DMS79 (cell line): ENCODE data around the gene UGGT2.
A peak's percentile ranks its signal among the peaks of the same experiment; 100 is the strongest.
"Not testable (repeated sequence)": the region's sequence is repeated elsewhere in the genome, so short reads cannot be mapped to it uniquely, and the experiment has no call there.

Experiments
- DNase-seq: peaks from one replicate; lab custom pipeline; 2025; lab: John Stamatoyannopoulos, UW

UGGT2 gene

DNA sequence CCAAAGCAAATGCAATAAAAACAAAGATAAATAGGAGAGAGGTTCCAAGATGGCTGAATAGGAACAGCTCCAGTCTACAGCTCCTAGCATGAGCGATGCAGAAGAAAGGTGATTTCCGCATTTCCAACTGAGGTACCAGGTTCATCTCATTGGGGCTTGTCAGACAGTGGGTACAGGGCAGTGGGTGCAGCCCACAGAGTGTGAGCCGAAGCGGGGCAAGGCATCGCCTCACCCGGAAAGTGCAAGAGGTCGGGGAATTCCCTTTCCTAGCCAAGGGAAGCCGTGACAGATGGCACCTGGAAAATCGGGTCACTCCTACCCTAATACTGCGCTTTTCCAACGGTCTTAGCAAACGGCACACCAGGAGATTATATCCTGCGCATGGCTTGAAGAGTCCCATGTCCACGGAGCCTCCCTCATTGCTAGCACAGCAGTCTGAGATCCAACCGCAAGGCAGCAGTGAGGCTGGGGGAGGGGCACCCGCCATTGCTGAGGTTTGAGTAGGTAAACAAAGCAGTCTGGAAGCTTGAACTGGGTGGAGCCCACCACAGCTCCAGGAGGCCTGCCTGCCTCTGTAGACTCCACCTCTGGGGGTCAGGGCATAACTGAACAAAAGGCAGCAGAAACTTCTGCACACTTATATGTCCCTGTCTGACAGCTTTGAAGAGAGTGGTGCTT lies 6.6 kb downstream of the UGGT2 start:
- not testable (repeated sequence) for DNase-seq

DNA sequence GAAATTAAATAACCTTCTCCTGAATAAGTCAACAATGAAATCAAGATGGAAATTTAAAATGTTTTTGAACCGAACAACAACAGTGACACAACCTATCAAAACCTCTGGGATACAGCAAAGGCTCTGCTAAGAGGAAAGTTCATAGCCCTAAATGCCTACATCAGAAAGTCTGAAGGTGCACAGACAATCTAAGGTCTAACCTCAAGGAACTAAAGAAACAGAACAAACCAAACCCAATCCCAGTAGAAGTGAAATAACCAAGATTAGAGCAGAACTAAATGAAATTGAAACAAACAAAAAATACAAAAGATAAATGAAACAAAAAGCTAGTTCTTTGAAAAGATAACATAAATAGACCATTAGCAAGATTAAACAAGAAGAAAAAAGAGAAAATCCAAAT lies 9.0 kb downstream of the UGGT2 start:
- no peak for DNase-seq

- no peak for DNase-seq
Measured at GRCh38 chr13:96041326-96042110, 11.7 kb downstream of the UGGT2 start.

DNA sequence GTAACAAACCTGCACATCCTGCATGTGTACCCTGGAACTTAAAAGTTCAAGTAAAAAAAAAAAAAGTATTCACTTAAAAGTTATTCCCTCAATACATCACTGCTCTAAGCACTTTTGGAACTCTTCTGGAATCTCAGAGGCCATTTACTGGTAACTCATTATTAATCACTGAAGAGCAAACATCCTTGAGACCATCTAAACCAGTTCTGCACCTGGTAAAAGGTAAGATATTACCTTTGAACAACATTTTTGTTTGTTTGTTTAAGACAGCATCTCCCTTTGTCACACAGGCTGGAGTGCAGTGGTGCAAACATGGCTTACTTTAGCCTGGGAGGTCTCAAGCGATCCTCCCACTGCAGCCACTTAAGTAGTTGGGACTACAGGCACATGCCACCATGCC lies 16.7 kb downstream of the UGGT2 start:
- DNase-seq, result no peak

DNA sequence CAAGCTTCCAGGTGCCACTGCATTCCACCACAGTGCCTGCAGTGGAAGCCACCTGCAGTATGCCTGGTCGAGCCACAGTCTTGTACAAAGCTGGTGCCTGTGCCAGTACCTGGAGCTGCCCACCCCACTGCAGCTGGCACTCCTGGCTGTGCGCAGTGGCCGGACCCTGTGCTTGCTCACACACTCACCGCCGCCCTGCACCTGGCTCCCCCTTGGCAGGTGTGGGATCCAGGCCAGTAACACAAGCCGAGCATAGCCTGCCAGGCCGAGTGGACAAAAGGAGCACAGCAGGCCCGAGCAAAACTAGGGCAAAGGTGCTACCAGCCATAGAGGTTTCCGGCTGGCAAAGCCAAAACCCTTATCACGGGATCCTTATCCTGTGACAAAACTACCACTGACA lies 18.5 kb downstream of the UGGT2 start:
- DNase-seq, result no peak

DNA sequence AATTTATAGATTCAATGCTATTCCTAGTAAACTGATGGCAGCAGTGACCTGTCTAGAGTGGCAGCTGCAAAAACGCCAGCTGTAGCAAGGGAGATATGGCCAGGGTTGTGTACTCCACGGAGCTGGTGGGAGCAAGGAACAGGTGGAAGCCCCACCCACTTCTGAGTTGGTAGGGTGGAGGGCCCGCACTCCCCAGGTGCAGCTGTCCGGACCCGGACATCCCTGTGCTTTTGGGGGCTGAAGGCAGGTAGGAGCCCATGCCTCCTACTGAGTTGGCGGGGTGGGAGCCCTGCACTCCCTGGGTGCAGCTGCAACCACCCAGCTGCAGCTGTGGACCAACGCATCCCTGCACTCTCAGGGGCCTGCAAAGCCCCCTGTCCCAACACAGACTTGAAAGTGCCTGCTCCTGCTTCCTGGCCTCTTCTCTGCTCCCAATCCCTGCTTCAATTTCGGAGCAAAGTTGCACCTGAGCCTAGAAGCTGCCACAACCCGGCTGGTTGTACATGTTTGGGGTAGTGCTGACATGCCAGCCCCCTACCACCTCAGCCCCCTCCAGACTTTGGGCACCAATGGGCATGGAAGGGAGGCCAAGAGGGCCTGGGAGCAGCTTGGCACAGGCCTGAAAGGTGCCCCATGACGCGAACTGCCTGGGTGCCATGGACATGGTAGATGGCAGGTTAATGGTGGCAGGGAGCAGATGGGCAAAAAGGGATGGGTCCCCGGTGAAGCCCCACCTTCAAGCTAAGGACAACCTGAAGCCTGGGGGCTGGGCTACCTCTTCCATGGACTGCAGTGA lies 19.8 kb downstream of the UGGT2 start:
- DNase-seq, result no peak

DNA sequence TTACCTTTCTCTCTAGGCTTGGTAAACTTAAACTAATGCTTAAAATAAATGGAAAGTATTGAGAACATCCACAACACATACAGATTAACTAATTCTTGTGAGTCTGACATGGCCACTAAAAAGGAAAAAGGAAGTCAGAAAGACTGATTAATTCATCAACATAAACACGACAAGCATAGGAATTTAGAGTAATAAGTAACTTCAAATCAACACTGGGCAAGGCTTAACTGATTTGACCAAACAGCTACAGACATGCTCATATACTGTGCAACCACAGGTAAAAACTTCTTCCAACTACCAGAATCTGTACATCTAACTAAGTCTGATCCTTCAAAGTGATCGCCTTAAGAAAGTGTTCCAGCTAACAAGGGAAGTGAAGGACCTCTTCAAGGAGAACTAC lies 20.5 kb downstream of the UGGT2 start:
- DNase-seq, result no peak

DNA sequence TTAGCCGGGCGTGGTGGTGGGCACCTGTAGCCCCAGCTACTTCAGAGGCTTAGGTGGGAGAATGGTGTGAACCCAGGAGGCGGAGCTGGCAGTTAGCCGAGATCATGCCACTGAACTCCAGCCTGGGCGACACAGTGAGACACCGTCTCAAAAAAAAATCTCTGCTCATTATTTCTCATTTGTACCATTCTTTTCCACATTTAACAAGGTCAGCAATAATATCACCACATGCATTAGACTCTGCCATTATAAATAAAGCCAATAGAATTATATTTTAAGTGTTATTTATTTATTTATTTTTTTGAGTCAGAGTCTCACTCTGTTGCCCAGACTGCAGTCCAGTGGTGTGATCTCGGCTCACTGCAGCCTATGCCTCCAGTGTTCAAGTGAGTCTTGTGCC lies 24.2 kb downstream of the UGGT2 start:
- DNase-seq, result no peak

DNA sequence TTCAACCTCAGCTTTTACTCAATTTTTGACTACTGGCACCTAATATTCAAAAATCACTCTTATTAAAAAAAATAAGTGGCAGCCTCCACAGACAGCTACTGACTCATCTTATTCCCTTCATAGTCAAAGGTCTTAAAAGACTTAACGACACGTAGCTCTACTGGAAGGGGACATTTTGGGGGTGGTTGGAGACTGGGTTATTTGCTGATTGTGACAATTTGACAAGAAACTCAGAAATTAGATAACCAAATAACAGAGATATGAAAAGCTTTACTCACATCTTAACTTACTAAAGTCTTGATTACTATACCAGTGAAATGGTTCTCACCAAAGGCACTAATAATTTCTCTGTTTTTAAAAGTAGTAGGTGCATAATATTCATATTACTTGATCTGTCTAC lies 25.7 kb downstream of the UGGT2 start:
- DNase-seq, result no peak

DNA sequence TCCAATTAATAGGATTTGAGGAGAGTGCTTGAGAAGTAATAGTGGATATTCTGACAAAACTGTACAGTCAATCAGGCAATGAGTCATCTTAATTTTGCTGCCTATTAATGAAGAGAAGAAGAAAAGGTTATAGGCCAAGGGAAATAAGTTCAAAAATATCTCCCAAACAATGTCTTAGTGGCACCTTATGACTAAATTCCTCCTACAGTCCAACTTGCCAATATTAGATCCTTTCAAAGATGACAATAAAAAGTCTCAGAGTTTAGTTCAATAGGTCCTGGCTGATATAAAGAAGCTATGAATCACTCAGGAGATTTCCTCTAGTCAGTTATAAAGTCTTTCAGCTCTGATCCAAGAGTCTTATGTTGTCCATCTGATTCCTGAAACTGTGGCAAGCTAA lies 27.9 kb downstream of the UGGT2 start:
- DNase-seq, result no peak

DNA sequence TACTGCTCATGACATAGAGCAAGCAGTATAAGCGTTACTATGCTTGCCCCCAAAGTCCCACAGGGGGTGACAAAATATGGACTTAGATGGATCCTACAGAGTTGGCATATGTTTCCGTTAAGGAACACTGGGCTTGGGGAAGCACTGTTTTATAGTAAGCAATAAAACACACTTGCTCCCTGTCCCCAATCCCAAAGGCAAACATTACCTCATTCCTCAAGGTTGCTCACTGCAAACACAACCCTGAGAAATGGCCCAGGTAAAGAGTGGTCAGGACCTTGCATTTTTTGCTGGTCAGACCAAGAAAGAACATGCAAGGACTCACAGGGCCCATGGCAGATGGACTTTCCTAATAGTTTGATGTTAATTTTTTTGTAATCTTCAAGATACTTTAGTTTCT lies 32.3 kb downstream of the UGGT2 start:
- DNase-seq, result no peak

- DNase-seq, result peak; percentile 15
Measured at GRCh38 chr13:96020155-96020575, 33.0 kb downstream of the UGGT2 start.

- no peak for DNase-seq
Measured at GRCh38 chr13:96018135-96018534, 35.1 kb downstream of the UGGT2 start.

- no peak for DNase-seq
Measured at GRCh38 chr13:96011291-96011872, 41.8 kb downstream of the UGGT2 start.

GRCh38 chr13:96003304-96003703 lies 49.9 kb downstream of the UGGT2 start:
- DNase-seq, result no peak

DNA sequence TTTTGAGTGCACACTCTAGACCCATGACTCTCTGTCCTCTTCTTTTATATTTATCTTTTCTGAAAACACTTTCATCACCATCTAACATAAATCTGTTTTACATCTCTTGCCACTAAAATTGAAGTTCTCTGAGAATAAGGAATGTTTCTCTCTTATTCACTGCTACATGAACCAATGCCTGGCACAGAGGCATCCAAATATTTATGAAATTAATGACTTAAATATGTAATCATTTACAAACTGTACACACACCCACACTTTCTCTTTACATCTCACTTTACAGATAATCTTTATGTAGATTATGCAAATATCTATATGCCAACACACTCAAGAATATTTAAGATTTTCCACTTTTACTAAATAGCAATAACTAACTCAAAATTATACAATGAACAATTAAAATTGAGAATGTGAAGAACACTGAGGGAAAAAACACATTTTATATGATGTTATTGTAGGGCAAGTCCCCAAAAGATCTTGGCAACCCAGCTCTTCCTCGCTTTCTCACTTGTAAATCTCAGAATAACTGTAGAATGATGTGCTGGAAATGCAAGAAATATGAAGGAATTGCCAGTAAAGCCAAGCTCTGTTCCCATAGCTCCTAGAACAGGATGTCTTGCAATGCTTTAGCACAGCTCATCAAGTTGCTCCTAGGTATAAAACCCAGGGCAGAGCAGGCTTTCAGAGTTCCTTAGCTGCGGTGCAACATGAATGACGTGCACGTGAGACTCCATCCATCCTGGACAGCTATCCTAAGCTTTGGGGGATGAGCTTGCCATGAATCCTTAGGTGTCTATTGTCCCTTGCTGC lies 50.7 kb downstream of the UGGT2 start:
- DNase-seq, result no peak

GRCh38 chr13:96000069-96000468 lies 53.1 kb downstream of the UGGT2 start:
- no peak for DNase-seq

DNA sequence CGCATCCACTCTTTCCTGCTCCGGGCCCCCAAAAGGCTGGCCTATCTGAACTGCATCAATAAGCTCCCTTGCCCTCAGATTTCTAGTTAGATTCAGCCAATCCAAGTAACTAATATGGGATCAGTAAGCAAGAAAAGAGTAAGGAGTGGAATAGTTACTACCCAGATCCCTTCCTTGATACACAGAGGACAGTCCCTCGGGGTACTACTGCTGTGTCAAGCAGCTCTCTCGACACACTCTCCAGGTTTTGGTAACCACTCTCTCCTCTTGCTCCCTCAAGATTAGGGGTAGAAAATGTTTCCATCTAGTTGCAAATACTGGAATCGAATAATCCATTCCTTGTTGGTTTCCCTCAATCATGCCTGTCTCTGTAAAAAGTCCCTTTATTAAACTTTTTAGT lies 65.4 kb downstream of the UGGT2 start:
- DNase-seq, result no peak

- DNase-seq, result no peak
Measured at GRCh38 chr13:95982144-95982543, 71.1 kb downstream of the UGGT2 start.

GRCh38 chr13:95972651-95973050 lies 80.5 kb downstream of the UGGT2 start:
- DNase-seq, result not testable (repeated sequence)

- DNase-seq, result no peak
Measured at GRCh38 chr13:95970878-95971277, 82.3 kb downstream of the UGGT2 start.

GRCh38 chr13:95968906-95969305 lies 84.3 kb downstream of the UGGT2 start:
- no peak for DNase-seq
